HG03442 (cell line): ENCODE data around the gene SDK2.
"Not testable (repeated sequence)": the region's sequence is repeated elsewhere in the genome, so short reads cannot be mapped to it uniquely, and the experiment has no call there.

Experiments
- ATAC-seq: cut with Tn5 transposase; IDR thresholded peaks from one replicate; pipeline ENCODE4 v1.9.1; 2021; ENCODE audit warnings: mild to moderate bottlenecking, moderate library complexity; ENCODE audit not compliant: unreplicated experiment

The SDK2 gene

DNA sequence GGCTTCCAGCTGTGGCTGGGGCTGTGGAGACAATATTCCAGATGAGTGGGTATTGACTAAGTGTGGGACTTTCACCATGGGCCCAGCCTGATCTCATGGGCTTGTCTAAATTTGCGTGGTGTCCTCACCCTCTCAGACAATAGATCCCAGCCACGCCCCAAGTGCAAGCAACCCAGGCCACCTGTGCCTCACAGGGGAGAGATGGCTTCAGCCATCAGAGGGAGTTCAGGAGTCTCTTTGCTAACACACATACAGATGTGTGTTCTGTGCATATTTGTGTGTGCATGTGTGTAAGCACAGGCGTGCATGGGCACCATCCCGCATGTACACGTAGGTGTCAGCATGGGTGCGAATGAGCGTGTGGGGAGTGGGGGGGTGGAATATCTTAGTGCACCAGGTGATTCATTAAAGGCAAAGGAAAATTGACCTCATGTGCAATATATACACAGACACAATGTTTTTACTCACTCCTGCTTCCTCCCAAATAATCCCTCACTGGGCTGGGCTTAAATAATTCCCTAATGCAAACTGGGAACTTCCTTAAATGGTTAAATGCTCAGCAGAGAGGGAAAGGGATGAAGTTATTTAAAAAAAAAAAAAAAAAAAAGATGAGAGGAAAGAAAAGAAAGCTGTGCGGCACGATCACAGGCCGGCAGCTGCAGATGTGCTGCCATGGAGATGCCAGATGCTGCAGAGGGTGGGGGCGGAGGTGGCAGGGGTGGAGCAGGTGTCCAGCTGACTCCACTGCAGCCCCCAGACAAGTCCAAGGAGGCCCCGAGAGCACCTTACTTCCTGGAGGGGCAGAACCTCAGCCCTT is 308.4 kb downstream of the SDK2 start:
- ATAC-seq = no peak

DNA sequence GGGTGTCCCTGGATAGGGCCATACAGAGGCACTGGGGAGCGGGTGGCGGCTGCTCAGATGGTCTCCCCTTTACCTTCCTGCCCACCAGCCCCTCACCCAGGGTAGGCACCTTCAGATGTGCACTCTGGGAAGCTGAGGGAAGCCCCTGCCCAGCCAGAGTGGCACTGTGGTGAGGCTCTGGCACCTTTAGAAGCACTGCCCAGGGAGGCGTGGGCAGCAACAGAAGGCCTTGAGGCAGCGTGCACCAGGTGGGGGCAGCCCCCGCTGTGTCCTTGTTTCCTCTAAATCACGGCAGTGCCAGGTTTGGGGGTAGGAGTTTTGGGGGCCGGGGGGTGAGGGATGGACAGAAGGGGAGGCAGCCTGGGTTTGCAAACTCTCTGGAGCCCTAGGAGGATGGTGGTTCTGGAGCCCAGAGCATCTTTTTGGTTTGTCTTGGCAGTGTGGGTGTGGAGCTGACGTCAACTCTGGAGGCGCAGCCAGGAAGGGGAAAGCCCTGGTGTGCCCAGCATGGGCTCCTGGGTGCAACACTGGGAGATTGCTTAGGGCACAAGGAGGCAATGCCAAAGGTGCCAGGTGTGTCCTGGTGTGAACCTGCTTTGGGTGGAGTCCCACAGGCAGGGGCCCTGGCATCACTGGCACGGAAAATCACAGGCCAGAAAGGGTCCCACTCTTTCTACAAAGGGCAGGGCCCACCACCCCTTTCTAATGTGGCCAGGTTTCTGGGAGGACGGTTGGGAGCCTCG is 309.3 kb downstream of the SDK2 start:
- ATAC-seq = no peak

DNA sequence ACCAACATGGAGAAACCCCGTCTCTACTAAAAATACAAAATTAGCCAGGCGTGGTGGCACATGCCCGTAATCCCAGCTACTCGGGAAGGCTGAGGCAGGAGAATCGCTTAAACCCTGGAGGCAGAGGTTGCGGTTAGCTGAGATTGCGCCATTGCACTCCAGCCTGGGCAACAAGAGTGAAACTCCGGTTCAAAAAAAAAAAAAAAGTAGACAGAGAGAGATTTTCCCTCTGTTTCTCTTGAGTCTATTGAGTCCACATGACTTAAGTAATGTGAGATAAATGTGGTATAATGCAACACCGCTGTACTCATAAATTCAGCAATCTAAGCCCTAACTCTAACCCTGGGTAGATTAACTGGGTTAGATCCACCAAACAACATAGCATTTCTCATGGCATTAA is 310.8 kb downstream of the SDK2 start:
- not testable (repeated sequence) for ATAC-seq

- no peak for ATAC-seq
These were observed 313.2 kb downstream of the SDK2 start for GRCh38 chr17:73331060-73331459.

DNA sequence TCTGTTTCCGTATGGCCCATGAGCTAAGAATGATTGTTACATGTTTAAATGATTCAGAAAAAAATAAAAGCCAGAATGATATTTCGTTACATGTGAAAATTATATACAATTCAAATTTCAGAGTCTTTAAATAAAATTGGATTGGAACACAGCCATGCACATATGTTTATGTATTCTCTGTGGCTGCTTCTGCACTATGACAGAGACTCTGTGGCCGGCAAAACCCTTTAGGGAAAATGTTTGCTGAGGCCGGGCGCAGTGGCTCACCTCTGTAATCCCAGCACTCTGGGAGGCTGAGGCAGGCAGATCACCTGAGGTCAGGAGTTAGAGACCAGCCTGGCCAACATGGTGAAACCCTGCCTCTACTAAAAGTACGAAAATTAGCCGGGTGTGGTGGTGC is 316.6 kb downstream of the SDK2 start:
- ATAC-seq = no peak

- no peak for ATAC-seq
These were observed 318.8 kb downstream of the SDK2 start for GRCh38 chr17:73325527-73325842.

DNA sequence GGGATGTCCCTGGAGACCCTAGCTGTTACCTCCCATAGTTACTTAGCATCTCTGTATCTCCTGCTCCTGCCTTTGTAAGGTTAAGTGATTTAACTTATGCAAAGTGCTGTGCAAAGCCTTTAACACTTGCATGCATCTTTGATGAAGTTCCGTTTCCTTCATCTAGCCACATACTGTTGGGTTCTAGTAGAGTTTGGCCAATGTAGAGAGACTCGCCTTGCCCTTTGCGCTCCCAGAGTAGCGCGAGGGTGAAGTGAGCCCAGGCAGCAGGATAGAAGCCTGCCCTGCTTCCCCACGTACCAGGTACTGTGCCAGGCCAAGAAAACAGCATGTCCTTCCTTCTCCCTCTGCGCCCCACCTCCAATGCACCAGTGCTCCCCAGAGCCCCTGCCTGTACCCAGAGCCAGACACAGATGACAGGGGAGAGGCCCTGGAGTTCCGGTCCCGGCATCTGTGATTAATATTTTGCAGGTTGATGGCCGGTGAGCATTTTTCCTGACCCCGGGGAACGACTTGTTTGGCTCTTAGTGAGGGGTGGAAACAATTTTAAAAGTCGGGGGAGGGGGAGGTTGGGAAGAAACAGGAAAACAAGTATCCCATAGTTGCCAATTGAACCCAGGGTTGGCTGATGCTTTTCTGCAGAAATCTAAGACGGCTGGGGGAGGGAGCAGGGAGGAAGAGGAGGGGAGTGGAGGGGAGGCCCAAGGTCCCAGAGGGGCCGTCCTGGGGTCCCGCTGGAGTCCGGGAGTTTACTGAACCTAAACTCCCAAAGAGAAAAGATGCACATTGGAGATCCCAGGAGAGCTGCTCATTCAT is 319.3 kb downstream of the SDK2 start:
- no peak for ATAC-seq

DNA sequence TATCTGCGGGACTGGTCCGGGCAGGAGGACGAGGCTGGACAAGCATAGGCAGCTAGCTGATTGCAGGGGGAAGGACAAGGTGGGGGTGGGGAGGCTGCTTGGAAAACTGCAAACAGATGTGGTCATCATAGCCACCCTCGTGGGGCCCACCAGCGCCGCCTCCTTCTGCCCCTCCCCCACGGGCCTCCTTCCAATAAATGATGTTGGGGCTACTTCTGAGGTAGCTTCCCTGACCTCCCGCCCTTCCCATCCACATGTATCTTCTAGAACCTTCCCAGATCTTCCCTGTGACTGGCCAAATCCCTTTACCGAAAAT is 320.1 kb downstream of the SDK2 start:
- no peak for ATAC-seq

GRCh38 chr17:73323409-73324159 is 320.7 kb downstream of the SDK2 start:
- ATAC-seq = no peak

DNA sequence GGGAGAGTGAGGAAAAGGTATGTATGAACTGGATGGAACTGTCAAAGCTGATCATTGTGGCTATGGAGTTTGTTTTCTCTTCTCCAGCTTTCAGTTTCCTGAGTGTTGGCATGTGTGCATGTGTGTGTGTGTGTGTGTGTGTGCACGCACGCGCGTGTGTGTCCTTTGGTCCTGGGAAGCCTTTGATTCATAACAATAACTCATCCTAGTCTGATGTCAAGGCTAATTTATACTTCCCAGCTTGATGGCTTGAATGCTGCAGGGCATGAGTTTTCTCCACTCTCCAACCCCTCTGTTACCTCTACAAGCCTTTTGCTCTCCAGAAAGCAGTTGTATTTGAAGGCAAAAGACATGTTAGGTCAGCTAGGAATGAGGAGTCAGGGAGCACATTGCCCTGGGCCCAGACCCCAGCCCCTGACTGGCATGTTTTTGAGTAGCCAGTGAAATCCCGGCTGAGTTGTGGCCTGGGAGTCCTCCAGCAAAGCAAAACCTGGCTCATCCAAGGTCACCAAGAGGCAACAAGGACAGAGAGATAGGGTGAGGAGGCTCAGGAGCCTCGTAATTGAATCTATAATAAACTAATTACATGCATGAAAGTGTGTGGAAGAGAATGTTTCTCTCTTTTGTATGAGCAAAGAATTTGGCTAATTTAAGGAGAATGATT is 323.5 kb downstream of the SDK2 start:
- ATAC-seq = no peak

GRCh38 chr17:73319766-73320165 is 324.5 kb downstream of the SDK2 start:
- no peak for ATAC-seq

DNA sequence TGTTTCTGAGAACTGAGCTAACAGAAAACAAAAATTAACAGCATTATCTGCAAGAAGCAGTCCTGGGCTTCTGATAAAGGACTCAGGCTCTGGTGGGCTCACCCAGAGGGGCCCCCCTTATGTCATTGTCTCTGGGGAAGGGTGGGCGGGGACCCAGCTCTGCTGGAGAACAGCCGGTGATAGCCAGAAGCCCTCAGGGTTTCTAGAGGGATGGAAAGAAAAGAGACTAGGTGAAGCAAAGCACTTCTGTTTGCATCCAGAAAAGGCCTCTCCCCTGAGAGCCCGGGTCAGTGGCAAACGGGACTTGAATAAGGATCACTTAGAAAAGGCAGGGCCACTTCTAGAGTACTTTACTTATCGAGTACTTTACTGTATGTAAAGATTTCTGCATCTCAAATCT is 325.4 kb downstream of the SDK2 start:
- ATAC-seq = no peak

- no peak for ATAC-seq
These were observed 325.8 kb downstream of the SDK2 start for GRCh38 chr17:73318427-73318813.

DNA sequence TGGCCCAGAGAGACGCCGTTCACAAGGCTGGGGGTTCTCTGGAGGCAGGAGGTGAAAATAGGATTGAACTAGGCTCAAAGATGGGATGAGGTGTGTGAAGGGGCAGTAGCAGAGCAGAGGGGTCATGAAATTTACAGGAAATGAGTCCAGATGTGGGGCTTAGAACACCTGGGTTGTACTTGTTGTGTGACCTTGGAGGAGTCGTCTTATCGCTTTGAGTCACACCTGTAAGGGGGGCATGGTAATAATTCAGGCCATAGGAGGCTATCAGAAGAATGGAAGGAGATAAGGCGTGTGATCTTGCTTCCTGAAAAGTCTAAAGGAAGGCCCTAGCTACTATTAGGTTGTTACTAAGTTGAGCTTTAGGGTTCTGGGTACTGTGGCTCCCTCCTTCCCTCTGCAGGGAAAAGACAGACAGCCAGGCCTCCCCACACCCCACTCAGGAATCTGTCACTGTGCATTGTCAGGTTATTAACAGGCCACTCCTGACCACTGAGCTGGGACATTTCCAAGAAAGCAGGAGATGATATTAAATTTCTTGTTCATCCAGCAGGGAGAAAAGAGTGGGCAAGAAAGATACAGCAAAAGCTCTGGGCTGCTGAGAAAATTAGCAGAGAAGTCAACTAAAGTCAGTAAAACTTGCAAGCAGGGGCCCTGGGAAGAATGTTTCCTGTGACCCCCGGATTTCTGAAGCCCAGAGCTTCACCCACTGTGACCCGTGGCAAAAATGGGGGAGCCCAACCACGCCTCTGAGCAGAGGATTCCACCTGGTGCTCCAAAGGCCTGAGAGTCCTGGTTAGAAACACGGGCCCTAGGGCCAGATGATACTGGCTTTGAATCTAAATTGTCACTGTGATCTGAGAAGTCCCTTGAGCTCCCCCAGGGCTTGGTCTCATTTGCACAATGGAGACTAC is 326.5 kb downstream of the SDK2 start:
- peak; percentile 24 for ATAC-seq

DNA sequence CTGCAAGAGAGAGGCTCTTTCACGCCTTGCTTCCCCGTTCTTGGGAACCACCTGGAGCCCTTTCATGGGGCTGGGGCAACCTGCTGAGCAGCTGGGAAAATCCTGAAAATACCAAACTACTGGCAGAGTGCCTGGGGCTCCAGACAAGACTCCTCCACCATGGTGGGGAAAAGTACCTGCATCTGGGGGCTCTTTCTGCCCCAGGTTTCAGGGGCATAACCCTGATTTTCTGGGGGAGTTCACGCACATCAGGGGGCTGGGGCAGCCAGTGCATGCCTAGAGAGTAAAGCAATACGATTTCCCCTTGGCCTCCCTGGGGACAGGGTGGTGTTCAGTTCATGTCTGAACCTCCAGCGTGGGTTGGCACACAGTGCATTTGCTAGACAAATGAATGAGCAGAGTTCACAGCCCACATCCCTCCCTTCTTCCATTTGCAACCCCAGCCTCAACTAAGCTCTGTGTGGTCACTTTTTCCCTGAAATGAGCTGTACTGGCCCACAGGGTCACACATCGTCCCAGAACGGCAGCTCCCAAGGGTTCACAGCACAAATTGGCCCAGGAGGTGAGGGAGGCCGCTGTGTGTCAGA is 327.2 kb downstream of the SDK2 start:
- peak; percentile 79 for ATAC-seq

- no peak for ATAC-seq
These were observed 328.8 kb downstream of the SDK2 start for GRCh38 chr17:73315471-73315870.

DNA sequence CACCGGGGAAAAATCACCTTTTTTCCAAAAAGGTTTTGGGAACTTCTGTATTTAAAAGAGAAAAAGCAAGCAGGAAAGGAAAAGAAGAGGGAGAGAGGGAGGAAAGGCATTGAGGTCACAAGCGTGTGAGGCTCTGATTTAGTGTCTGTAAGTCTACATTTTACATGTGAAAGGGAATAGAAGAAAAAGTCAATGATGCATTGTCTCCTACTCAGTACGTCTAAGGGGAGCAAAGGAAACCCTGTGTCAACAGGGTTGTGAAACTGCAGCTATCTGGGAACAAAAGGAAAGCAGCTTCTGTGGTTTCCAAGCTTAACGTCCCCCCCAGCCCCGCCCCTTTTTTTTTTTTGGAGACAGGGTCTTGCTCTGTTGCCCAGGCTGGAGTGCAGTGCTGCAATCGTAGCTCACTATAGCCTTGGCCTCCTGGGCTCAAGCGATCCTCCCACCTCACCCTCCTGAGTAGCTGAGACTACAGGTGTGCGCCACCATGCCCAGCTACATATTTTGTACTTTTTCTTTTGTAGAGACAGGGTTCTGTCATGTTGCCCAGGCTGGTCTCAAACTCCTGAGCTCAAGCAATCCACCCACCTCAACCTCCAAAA is 330.6 kb downstream of the SDK2 start:
- ATAC-seq = no peak

GRCh38 chr17:73312887-73313286 is 331.4 kb downstream of the SDK2 start:
- not testable (repeated sequence) for ATAC-seq
